ENCODE data around the gene MIER1.
"Not testable (repeated sequence)": the region's sequence is repeated elsewhere in the genome, so short reads cannot be mapped to it uniquely, and the experiment has no call there.

Gene MIER1

DNA sequence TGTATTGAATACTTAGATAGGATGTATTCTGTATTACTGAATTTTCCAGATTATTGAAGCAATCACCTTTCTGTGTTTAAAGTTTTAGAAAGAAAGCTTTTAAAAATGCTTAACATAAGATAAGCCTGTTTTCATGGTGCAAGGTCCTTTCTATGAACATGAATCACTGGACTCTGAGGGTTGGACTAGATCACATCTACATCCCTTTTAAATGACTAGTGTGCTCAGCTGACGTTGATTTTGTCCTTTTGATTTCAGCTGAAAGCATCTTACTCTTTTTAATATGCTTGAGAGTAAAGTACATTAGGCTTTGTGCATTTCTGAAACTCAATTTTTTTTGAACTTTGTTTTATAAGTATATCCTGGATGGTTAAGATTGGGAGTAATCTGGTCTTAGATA, 16.2 kb downstream of the MIER1 start:
- DNase-seq, result no peak

GRCh38 chr1:66943361-66943969, 18.7 kb downstream of the MIER1 start:
- DNase-seq, result no peak

DNA sequence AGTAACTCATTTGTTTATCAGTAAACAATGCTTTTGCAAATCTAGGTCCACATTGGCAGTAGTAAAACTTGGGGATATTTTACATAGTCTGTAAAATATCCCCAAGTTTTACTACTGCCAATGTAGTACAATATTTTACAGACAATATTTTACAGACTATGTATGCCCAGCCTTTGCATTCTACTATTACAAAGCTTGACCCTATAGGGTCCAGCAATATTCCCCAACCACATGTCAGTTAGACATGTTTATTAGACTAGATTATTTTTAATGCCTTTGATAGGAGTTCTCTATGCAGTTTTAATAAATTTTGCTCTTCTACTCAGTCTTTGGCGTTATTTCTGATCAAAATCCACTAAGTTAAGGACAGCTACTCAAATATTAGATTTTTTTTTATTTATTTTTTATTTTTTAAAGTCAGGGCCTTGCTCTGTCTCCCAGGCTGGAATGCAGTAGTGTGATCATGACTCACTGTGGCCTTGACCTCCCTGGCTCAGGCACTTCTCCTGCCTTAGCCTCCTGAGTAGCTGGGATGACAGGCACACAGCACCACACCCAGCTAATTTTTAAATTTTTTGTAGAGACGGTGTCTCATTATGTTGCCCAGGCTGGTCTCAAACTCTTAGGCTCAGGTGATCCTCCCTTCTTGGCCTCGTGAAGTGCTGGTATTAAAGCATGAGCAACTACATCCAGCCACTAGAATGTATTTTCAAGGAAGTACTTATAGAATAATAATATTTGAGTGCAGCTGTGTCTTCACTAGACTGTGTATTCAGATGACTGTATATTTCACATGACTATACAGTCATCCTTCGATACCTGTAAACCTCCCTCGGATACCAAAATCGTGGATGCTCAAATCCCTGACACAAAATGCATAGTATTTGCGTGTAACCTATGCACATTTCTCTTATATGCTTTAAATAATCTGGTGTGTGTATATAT, 19.8 kb downstream of the MIER1 start:
- DNase-seq, result no peak

DNA sequence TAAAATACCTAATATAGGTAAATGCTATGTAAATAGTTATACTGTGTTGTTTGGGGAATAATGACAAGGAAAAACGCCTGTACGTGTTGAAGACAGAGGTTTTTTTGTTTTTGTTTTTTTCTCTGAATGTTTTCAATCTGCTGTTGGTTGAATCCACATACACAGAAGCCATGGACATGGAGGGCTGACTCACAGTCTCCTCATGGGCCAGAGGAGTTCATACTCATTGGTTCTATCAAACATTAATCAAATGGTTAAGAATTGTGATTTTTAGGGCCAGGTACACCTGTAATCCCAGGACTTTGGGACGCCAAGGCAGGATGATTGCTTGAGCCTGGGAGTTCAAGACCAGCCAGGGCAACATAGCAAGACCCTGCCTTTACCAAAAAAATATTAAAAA, 20.5 kb downstream of the MIER1 start:
- no peak for DNase-seq

DNA sequence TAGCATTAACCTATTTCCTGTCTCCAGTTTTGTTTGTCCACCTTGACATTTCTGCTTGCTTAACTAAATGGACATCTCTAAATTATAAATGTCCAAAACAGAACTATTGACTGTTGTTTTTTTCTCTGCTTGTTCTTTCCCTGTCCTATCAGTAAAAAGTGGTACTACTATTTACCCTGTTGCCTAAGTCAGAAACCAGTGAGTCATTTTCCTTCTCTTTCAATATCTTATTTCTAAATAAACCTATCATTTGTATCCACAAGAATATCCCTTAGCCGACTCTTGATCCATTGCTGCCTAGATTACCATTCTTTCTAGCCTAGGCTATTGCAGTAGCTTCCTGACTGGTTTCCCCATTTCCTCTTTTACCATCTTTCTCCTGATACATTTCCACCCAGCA, 22.5 kb downstream of the MIER1 start:
- no peak for DNase-seq

DNA sequence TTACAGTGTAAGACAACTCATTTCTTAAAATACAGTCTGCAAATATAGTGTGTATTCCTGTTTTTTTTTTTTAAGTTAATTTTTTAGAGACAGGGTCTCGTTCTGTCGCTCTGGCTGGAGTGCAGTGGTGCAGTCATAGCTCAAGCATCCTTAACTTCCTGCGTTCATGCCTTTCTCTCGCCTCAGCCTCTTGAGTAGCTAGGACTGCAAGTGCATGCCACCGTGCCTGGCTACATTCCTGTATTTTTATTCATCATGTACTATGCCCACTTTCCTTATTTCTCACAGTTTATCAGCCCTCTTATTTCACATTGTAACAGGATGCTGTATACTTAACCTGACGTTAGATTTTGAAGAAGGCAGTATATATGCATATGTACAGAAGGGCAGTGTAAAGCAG, 26.7 kb downstream of the MIER1 start:
- DNase-seq, result no peak

DNA sequence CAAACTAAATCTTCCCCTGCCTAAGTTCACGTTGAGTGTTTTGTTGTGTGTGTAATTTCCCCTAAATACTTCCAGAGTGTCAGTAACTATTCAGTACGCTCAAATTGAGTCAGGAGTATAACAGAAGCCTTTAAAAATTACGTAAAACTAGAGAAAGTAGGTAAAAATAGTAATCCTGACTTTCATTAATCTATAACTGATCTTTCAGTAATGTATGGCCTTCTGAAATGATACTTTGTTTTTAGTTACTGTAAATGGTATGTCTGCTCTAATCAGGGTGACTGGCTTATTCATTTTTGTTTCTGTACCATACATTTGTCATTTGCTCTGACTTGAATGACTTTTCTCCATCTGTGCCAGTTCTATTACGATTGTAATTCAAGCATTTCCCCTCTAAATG, 29.4 kb downstream of the MIER1 start:
- no peak for DNase-seq

DNA sequence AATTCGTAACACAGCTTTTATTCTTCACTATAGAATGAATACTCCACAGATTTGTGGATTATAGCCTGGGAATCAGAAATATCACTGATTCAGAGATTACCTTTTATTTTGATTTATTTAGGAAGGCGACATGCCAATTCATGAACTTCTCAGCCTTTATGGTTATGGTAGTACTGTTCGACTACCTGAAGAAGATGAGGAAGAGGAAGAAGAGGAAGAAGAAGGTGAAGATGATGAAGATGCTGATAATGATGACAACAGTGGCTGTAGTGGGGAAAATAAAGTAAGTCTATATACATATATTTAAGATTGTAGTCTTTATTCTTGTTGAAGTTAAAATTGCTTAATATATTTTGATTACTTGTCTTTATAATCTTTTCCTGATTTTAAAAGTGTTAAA, 33.1 kb downstream of the MIER1 start:
- DNase-seq, result no peak

DNA sequence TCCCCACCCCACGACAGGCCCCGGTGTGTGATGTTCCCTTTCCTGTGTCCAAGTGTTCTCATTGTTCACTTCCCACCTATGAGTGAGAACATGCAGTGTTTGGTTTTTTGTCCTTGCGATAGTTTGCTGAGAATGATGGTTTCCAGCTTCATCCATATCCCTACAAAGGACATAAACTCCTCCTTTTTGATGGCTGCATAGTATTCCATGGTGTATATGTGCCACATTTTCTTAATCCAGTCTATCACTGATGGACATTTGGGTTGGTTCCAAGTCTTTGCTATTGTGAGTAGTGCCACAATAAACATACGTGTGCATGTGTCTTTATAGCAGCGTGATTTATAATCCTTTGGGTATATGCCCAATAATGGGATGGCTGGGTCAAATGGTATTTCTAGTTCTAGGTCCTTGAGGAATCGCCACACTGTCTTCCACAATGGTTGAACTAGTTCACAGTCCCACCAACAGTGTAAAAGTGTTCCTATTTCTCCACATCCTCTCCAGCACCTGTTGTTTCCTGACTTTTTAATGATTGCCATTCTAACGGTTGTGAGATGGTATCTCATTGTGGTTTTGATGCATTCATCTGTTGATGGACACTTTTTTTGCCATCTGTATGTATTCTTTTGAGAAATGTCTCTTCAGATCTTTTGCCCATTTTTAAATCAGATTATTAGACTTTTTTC, 41.5 kb downstream of the MIER1 start:
- DNase-seq, result not testable (repeated sequence)

DNA sequence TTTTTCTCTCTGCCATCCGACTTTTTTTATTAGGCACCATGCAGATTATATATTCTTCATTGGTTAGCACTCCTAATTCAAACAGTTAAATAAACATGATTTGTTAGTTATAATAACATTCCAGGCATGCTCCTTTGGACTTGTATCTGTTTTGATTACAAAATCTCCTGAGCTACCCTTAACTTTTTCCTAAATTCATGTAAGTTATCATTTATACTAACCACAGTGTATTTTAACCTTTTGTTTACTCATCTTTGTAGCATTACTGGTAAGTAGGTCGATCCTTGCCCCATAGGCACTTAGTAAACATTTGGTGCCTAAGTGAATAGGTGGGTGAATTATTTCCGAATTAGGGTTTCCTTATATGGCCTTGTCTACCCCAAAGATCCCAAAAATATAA, 43.8 kb downstream of the MIER1 start:
- DNase-seq, result no peak

DNA sequence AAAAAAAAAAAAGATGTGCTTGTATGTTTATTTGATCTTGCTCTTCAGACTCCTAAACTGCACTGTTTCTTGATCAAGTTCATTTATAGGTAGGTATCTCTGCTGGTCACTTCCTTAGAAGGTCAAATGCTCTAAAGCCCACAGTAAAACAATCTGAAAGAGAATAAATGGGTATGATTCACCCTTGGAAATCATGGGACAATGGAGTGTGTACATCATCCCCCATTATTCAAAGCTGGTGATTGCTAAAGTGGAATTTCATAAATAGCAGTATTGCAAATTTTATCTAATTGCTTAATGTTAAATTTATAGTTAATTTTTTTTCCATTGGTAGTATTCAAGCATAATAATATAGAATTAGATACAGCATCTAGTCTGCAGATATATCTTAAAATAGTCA, 53.4 kb downstream of the MIER1 start:
- no peak for DNase-seq

GRCh38 chr1:66979621-66980020, 54.8 kb downstream of the MIER1 start:
- not testable (repeated sequence) for DNase-seq

GRCh38 chr1:66980745-66981367, 56.1 kb downstream of the MIER1 start:
- no peak for DNase-seq

GRCh38 chr1:66981679-66982078, 56.9 kb downstream of the MIER1 start:
- DNase-seq, result peak; percentile 48

DNA sequence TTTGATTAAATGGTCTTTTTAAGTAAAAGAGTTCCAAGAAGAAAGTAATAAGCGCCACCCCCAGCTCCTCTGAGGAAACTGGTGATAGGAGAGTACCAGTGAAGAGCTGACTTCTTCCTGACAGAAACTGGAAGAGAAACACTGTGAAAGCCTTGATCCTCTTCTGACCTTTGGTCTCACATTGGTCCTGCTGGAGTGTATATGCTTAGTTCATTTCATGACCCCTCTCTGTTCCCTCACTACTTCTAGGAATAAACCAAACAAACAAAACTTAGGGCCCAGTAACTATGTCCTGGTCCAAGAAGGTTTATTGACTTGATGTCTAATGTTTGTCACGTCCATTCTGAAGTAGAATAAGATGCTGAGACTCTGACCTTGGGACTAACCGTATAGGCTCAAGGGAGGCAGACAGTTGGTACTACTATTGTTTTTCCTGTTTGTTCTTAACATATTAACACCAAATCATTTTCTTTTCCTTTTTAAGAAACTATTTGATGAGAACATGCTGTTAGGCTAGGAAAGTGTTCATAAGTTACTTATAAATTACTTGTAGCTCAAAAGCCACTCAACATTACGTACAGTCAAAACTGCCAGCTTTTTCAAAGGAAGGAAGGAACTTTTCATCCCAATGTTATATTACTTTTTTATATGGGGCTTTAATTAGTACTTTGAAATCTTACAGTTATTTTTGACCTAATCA, 57.9 kb downstream of the MIER1 start:
- no peak for DNase-seq

GRCh38 chr1:66984491-66984890, 59.7 kb downstream of the MIER1 start:
- no peak for DNase-seq

DNA sequence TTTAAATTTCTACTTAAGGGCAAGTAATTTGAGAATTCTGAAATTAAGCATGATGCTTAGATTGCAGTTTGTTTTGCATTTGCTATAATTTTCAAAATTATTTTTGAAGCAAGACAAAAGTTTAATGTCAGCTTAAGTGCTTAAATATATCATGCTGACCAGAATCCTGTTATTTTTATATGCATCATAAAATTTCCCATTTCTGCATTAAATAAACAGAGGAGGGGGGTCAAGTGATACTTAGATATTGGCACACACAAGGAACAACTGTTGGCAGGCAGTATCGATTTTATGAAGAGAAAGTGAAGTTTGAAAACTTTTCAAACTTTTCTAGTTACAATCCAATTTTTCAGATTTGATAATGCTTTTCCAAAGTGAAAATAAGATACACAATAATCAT, 61.0 kb downstream of the MIER1 start:
- DNase-seq, result no peak

GRCh38 chr1:66993076-66993475, 68.3 kb downstream of the MIER1 start:
- DNase-seq, result no peak

GRCh38 chr1:66996018-66996682, 71.4 kb downstream of the MIER1 start:
- DNase-seq, result peak; percentile 38

- no peak for DNase-seq
Observed at GRCh38 chr1:66998972-66999371, 74.2 kb downstream of the MIER1 start.

DNA sequence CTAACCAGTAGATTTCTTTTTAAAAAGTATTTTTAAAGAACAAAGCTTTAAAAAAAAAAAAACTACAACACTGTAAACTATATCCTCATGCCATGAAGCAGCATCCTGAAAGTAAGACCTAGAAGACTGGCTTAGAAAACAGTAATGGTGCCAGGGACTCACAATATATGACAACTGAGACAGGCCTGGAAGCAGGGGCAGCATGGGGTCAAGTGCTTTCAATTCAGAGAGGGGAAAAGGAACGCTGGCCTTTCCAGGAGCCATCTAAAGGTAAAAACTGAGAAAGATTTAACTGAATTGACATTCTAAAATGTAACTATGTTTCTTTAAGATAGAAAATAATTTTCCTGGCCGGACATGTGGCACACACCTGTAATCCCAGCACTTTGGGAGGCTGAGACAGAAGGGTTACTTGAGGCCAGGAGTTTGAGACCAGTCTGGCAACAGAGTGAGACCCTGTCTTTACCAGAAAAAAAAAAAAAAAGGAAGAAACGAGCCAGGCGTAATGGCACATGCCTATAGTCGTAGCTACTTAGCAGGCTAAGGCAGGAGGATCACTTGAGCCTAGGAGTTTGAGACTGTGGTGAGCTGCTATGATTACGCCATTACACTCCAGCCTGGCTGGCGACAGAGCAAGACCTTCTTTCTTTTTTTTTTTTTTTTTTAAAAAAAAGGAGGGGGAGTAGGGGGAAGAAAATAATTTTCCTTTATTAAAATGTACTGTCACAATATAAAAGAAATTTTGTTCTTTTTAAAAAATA, 75.0 kb downstream of the MIER1 start:
- no peak for DNase-seq

Measured in activated T-cell treated with anti-CD3 and anti-CD28 coated beads for 4 hours (primary cell).